ENCODE results near the gene HDLBP.
"Not testable (repeated sequence)": the region's sequence is repeated elsewhere in the genome, so short reads cannot be mapped to it uniquely, and the experiment has no call there.

- TF ChIP-seq POLR2A, CTCF (IDR thresholded peaks at IDR 0.05): not testable (repeated sequence)
Observed at GRCh38 chr2:241278306-241278705, 37.2 kb downstream of the HDLBP start.
